GM12874 (cell line): Measurements from ENCODE around the gene OR52B6.

Source experiments
- TF ChIP-seq, protein P1 (sequence below): IDR thresholded peaks from 2 replicates; pipeline ENCODE4 v1.5.1; 2011; ENCODE audit warnings: low read depth, mild to moderate bottlenecking, control low read depth, low read length, moderate library complexity; ENCODE audit not compliant: insufficient read depth

Gene OR52B6

DNA sequence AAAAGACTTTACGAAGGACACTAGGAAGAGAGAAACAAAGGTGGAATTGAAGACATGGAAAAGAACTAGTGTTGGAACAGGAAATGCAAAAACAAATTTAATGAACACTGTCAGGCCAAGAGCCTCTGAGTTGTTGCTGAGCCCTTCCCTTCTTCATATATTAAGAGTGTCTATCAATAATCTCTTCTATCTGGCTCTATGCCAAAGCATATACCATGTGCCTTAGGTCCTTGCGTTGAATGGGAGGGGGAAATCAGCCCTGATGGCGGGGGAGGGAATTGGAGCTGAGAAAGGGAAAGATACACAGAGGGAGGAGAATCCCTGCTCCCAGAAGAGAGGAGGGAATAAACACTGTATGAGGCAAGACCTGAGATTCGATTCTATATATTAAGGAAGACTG is 5.5 kb upstream of the OR52B6 start:
- TF ChIP-seq, protein P1, sequence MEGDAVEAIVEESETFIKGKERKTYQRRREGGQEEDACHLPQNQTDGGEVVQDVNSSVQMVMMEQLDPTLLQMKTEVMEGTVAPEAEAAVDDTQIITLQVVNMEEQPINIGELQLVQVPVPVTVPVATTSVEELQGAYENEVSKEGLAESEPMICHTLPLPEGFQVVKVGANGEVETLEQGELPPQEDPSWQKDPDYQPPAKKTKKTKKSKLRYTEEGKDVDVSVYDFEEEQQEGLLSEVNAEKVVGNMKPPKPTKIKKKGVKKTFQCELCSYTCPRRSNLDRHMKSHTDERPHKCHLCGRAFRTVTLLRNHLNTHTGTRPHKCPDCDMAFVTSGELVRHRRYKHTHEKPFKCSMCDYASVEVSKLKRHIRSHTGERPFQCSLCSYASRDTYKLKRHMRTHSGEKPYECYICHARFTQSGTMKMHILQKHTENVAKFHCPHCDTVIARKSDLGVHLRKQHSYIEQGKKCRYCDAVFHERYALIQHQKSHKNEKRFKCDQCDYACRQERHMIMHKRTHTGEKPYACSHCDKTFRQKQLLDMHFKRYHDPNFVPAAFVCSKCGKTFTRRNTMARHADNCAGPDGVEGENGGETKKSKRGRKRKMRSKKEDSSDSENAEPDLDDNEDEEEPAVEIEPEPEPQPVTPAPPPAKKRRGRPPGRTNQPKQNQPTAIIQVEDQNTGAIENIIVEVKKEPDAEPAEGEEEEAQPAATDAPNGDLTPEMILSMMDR: no peak

DNA sequence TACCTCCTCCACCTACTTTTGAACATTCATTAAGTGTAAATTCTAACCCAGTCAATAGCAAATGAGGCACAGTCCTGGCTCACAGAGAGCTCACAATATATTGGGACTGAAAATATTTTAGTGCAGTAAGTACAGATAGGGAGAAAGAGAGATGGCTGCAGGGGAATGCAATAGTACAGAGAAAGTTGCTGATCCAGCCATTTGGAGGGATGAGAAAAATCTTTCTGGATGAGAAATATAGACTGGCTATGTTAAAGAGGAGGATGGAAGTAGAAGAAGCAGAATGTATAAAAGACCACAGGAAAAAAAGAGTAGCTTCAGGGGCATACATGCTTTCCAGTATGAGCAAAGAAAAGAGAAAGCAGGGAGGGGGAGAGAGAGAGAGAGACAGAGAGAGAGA is 3.6 kb upstream of the OR52B6 start:
- TF ChIP-seq, protein P1: no peak

DNA sequence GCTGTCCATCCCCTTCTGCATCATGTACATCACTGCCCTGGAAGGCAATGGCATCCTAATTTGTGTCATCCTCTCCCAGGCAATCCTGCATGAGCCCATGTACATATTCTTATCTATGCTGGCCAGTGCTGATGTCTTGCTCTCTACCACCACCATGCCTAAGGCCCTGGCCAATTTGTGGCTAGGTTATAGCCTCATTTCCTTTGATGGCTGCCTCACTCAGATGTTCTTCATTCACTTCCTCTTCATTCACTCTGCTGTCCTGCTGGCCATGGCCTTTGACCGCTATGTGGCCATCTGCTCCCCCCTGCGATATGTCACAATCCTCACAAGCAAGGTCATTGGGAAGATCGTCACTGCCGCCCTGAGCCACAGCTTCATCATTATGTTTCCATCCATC is 337 bp downstream of the OR52B6 start:
- TF ChIP-seq, protein P1: no peak

DNA sequence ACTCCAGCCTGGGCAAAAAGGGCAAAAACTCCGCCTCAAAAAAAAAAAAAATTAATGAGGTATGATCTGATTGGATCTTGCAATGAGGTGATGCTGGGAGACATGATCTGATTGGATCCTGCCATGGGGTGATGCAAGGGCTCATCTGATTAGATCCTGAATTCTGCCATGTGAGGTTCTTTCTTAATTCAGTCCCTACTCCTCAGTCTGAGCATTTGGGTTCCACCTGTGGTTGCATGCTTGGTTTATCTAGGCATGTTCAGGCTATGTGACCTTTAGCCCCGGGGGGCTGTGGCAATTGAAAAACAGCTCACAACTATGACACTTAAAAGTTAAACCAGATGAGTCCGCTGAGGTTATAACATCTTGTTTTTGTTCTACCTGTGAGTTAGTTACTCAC is 10.9 kb downstream of the OR52B6 start:
- TF ChIP-seq, protein P1: no peak

DNA sequence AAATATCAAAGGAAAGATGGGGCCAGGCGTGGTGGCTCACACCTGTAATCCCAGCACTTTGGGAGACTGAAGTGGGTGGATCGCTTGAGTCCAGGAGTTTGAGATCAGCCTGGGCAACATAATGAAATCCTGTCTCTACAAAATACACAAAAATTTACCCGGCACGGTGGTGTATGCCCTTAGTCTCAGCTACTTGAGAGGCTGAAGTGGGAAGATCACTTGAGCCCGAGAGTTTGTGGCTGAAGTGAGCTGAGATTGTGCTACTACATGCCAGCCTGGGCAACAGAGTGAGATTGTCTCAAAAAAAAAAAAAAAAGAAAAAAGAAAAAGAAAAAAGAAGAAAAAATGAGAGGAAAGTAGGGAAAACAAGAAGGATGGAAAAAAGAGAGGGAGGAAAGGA is 11.9 kb downstream of the OR52B6 start:
- TF ChIP-seq, protein P1: no peak

DNA sequence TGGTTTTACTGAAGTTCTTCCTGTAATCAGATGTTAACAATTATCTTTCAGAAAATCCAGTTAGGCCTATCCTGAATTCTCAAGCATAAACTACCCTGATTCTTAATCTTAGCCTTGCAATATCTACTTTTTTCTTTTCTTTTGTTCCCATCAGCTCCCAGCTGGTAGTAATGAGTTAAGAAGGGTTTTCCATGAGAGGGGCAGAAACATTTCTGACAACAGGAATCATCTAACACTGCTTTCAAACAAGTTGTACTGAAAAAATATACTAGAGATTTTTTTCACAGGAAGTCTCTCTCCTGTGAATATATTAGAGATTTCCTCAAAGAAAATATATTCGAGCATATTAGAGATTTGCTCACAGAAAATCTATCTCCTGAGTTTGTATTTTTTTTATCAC is 12.5 kb downstream of the OR52B6 start:
- TF ChIP-seq, protein P1: no peak

DNA sequence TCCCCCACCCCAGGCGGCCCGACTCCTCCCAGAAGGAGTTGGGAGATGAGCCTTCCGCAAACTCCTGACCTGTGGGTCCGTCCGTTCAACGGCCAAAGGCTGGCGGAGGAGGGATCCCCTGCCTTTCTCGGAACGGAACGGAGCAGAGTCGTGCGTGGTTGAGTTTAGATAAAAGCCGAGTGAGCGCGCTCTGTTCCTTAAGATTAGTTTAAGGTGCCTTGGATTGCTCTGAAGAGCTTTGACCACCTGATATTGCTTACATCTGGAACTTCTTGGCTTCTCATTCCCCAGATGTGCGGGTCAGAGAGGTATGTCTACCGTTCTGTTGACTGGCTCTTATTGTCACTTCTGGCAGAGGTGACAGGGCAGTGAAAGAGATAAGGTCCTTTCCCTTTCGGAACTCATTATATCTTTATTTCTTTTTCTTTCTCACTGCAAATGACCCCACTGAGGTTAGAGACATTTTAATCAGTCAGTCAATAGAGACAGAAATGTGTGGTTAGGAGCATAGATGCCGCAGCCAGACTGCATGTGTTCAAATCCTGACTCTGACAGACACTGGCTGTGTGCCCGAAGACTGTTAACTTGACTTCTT is 16.0 kb downstream of the OR52B6 start, which contains the start of gene TRIM6:
TRIM6 (plus strand) TSS at position 31 of the 595 bp plus-strand sequence; CDS start at position 292, 261 bp downstream.
- TF ChIP-seq, protein P1: no peak
